COLO668 (cell line): Measurements from ENCODE around the gene BARX2.
"Not testable (repeated sequence)": the region's sequence is repeated elsewhere in the genome, so short reads cannot be mapped to it uniquely, and the experiment has no call there.

Source experiments
- DNase-seq: peaks from one replicate; lab custom pipeline; 2025; ENCODE audit not compliant: unreplicated experiment; lab: John Stamatoyannopoulos, UW

BARX2 gene, protein sequence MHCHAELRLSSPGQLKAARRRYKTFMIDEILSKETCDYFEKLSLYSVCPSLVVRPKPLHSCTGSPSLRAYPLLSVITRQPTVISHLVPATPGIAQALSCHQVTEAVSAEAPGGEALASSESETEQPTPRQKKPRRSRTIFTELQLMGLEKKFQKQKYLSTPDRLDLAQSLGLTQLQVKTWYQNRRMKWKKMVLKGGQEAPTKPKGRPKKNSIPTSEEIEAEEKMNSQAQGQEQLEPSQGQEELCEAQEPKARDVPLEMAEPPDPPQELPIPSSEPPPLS

GRCh38 chr11:129375751-129376657 lies at the start of gene BARX2:
BARX2 (plus strand) TSS chr11:129375848; CDS start chr11:129376036, 188 bp downstream.
- peak; percentile 69 for DNase-seq

DNA sequence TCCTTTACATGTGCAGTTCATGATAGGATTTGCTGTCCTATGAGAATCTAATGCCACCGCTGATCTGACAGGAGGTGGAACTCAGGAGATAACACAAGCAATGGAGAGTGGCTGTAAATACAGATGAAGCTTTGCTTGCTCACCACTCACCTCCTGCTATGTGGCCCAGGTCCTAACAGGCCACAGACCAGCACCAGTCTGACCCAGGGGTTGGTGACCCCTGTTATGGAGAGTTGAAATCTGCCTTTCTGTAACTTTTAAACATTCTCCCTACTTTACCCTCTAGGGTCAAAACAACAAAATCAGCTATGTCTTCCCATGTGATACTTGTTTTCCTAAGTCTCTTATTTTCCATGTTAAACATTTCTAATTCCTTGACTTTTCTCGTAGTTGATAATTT lies 48.7 kb upstream of the BARX2 start:
- DNase-seq = no peak

GRCh38 chr11:129327708-129328107 lies 47.9 kb upstream of the BARX2 start:
- DNase-seq = not testable (repeated sequence)

GRCh38 chr11:129328756-129329155 lies 46.9 kb upstream of the BARX2 start:
- no peak for DNase-seq

- DNase-seq = no peak
These were observed 44.4 kb upstream of the BARX2 start for GRCh38 chr11:129331217-129331616.

- peak; percentile 88 for DNase-seq
These were observed 43.8 kb upstream of the BARX2 start for GRCh38 chr11:129331871-129332274.

DNA sequence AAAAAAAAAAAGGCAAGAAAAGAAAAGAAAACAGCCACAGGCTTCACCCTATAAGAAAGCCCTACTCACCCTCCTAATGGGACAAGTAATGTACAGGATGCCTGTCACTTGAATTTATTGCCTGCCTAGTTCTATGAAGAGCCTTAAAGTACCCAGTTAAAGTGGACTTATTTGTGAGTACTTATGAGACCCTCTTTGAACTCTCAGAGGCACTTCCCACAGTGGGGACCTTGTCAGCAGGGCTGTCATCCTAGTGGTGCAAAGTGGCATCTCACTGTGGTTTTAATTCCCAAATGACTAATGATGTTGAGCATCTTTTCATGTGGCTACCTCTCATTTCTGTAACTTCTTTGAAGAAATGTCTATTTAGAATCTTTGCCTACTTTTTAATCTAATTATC lies 41.8 kb upstream of the BARX2 start:
- DNase-seq = no peak

GRCh38 chr11:129344301-129344940 lies 31.2 kb upstream of the BARX2 start:
- DNase-seq = not testable (repeated sequence)

- DNase-seq = no peak
These were observed 28.7 kb upstream of the BARX2 start for GRCh38 chr11:129346916-129347315.

DNA sequence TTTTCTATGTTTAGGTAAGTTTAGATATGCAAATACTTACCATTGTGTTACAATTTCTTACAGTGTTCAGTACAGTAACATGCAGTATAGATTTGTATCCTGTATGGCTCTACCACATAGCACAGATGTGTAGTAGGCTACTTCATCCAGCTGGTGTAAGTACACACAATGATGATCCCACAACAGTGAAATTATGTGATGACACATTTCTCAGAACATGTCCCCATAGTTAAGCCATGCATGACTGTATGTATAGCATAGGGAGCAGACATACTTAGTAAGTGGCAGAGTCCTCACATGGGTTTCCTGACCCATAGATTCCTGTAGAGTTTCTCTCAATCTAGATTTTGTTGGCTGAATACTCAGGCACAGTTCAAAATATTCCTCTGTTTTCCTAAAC lies 26.8 kb upstream of the BARX2 start:
- no peak for DNase-seq

DNA sequence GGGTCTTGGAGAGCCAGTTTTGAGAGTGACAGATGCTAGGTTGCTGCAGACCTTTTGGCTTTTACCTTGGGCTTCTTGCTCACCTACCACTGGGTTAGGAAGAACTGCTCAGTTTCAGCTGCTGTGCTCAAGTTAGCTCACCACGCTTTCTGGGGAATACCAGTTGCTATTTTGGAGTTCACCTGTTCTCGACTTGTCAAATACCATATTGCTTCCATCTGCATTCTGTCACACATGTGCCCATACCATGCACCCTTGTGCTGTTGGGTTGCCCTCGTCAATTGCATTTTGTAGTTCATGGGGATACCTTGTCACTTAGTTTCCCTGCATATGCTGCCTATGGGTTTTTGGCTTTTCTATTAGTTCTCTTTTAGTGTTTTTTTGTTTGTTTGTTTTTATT lies 23.0 kb upstream of the BARX2 start:
- no peak for DNase-seq

DNA sequence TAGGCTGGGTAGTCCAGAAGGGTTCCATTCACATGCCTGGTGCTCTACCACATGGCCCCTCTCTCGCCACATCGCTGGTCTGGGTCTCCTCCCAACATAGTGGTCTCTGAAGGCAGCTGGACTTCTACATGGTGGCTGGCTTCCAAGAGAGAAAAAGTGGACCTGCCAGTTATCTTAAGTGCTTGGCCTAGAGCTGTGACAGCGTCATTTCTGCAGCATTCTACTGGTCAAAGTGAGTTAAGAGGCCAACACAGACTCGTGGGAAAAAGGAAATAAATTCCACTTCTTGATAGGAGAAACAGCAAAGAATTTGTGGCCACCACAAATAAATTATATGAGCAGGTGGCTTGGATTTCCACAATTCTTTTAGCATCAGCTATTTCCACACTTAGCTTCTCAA lies 21.0 kb upstream of the BARX2 start:
- DNase-seq = no peak

- DNase-seq = no peak
These were observed 15.9 kb upstream of the BARX2 start for GRCh38 chr11:129359748-129360147.

GRCh38 chr11:129364143-129364654 lies 11.4 kb upstream of the BARX2 start:
- peak; percentile 87 for DNase-seq

- no peak for DNase-seq
These were observed 9.8 kb upstream of the BARX2 start for GRCh38 chr11:129365816-129366215.

- no peak for DNase-seq
These were observed 8.7 kb upstream of the BARX2 start for GRCh38 chr11:129366737-129367597.

- DNase-seq = no peak
These were observed 6.6 kb upstream of the BARX2 start for GRCh38 chr11:129368889-129369672.

- DNase-seq = no peak
These were observed 4.9 kb upstream of the BARX2 start for GRCh38 chr11:129370715-129371114.

GRCh38 chr11:129372609-129373488 lies 2.8 kb upstream of the BARX2 start:
- no peak for DNase-seq
